ENCODE measurements around the gene CHRNE. TPM values are rescaled to one million over a fixed set of nuclear protein-coding genes. Genes with fewer than 3 reads are reported as not detected.

The CHRNE gene
- total and polyA plus RNA-seq, 2 experiments from 2014 or later: 0.24 to 1.2 TPM

DNA sequence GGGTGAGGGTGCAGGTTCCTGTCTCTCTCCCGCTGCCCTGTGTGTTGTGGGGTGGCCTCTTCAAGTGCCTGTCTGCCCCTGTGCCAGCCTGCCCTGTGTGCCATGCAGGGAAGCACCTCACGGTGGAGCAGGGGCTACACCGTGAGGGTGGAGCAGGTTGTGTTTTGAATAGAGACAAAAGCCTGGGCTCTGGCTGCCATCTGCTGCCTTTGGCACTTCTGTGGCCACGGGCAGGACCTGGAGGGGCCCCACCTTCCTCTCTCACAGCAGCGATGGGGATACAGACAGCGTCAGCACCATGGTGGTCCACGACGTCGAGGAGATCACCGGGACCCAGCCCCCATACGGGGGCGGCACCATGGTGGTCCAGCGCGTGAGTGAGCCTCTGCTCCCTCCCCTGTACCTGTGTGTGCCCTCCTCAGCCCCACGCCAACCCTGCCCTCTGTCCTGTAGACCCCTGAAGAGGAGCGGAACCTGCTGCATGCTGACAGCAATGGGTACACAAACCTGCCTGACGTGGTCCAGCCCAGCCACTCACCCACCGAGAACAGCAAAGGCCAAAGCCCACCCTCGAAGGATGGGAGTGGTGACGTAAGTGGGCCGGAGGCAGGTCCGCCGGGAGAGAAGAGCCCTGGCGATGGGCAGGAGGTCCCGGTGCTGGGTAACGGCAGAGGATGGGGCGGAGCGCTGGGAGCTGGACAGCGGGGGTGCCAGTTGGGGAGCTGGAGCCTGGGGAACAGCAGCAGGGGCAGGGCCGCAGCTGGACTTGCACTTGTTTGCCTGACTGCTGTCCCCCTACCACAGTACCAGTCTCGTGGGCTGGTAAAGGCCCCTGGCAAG lies 9.0 kb downstream of the CHRNE start (continued):
- TF ChIP-seq, protein P1, sequence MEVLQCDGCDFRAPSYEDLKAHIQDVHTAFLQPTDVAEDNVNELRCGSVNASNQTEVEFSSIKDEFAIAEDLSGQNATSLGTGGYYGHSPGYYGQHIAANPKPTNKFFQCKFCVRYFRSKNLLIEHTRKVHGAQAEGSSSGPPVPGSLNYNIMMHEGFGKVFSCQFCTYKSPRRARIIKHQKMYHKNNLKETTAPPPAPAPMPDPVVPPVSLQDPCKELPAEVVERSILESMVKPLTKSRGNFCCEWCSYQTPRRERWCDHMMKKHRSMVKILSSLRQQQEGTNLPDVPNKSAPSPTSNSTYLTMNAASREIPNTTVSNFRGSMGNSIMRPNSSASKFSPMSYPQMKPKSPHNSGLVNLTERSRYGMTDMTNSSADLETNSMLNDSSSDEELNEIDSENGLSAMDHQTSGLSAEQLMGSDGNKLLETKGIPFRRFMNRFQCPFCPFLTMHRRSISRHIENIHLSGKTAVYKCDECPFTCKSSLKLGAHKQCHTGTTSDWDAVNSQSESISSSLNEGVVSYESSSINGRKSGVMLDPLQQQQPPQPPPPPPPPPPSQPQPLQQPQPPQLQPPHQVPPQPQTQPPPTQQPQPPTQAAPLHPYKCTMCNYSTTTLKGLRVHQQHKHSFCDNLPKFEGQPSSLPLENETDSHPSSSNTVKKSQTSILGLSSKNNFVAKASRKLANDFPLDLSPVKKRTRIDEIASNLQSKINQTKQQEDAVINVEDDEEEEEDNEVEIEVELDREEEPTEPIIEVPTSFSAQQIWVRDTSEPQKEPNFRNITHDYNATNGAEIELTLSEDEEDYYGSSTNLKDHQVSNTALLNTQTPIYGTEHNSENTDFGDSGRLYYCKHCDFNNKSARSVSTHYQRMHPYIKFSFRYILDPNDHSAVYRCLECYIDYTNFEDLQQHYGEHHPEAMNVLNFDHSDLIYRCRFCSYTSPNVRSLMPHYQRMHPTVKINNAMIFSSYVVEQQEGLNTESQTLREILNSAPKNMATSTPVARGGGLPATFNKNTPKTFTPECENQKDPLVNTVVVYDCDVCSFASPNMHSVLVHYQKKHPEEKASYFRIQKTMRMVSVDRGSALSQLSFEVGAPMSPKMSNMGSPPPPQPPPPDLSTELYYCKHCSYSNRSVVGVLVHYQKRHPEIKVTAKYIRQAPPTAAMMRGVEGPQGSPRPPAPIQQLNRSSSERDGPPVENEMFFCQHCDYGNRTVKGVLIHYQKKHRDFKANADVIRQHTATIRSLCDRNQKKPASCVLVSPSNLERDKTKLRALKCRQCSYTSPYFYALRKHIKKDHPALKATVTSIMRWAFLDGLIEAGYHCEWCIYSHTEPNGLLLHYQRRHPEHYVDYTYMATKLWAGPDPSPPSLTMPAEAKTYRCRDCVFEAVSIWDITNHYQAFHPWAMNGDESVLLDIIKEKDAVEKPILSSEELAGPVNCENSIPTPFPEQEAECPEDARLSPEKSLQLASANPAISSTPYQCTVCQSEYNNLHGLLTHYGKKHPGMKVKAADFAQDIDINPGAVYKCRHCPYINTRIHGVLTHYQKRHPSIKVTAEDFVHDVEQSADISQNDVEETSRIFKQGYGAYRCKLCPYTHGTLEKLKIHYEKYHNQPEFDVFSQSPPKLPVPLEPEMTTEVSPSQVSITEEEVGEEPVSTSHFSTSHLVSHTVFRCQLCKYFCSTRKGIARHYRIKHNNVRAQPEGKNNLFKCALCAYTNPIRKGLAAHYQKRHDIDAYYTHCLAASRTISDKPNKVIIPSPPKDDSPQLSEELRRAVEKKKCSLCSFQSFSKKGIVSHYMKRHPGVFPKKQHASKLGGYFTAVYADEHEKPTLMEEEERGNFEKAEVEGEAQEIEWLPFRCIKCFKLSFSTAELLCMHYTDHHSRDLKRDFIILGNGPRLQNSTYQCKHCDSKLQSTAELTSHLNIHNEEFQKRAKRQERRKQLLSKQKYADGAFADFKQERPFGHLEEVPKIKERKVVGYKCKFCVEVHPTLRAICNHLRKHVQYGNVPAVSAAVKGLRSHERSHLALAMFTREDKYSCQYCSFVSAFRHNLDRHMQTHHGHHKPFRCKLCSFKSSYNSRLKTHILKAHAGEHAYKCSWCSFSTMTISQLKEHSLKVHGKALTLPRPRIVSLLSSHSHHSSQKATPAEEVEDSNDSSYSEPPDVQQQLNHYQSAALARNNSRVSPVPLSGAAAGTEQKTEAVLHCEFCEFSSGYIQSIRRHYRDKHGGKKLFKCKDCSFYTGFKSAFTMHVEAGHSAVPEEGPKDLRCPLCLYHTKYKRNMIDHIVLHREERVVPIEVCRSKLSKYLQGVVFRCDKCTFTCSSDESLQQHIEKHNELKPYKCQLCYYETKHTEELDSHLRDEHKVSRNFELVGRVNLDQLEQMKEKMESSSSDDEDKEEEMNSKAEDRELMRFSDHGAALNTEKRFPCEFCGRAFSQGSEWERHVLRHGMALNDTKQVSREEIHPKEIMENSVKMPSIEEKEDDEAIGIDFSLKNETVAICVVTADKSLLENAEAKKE (CRISPR knock-in tag; IDR thresholded peaks at IDR 0.05): no peak
- TF ChIP-seq, protein P2, sequence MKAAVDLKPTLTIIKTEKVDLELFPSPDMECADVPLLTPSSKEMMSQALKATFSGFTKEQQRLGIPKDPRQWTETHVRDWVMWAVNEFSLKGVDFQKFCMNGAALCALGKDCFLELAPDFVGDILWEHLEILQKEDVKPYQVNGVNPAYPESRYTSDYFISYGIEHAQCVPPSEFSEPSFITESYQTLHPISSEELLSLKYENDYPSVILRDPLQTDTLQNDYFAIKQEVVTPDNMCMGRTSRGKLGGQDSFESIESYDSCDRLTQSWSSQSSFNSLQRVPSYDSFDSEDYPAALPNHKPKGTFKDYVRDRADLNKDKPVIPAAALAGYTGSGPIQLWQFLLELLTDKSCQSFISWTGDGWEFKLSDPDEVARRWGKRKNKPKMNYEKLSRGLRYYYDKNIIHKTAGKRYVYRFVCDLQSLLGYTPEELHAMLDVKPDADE (IDR thresholded peaks at IDR 0.05): no peak
- no peak for TF ChIP-seq EZH2 (IDR thresholded peaks at IDR 0.05; ENCODE audit: low read depth, unreplicated experiment)
- TF ChIP-seq ZNF114 (CRISPR knock-in tag; IDR thresholded peaks at IDR 0.05): no peak
- TF ChIP-seq JUNB (IDR thresholded peaks at IDR 0.05; ENCODE audit: unreplicated experiment): no peak
- no peak for TF ChIP-seq NANOG (IDR thresholded peaks at IDR 0.05; ENCODE audit: borderline replicate concordance)
- TF ChIP-seq, protein P3, sequence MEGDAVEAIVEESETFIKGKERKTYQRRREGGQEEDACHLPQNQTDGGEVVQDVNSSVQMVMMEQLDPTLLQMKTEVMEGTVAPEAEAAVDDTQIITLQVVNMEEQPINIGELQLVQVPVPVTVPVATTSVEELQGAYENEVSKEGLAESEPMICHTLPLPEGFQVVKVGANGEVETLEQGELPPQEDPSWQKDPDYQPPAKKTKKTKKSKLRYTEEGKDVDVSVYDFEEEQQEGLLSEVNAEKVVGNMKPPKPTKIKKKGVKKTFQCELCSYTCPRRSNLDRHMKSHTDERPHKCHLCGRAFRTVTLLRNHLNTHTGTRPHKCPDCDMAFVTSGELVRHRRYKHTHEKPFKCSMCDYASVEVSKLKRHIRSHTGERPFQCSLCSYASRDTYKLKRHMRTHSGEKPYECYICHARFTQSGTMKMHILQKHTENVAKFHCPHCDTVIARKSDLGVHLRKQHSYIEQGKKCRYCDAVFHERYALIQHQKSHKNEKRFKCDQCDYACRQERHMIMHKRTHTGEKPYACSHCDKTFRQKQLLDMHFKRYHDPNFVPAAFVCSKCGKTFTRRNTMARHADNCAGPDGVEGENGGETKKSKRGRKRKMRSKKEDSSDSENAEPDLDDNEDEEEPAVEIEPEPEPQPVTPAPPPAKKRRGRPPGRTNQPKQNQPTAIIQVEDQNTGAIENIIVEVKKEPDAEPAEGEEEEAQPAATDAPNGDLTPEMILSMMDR (conservative IDR thresholded peaks at IDR 0.05; ENCODE audit: low read depth in 2 of 2): no peak
- no peak for TF ChIP-seq EZH2phosphoT487 (IDR thresholded peaks at IDR 0.05; ENCODE audit: unreplicated experiment)
- no peak for TF ChIP-seq POLR2AphosphoS5 (IDR thresholded peaks at IDR 0.05; ENCODE audit: low read depth)
- TF ChIP-seq ZNF331 (CRISPR knock-in tag; IDR thresholded peaks at IDR 0.05; ENCODE audit: low read depth): no peak
- TF ChIP-seq STAT1 (IDR thresholded peaks at IDR 0.05; ENCODE audit: unreplicated experiment): no peak
- TF ChIP-seq CREB1 (CRISPR knock-in tag; IDR thresholded peaks at IDR 0.05; ENCODE audit: low read depth): no peak
